Esophagus squamous epithelium (tissue), 4 donors: ENCODE data around the gene AKNA.

Experiments used
- CTCF ChIP-seq, 6 experiments: fragments of 450-650 bp in 4 of 6; fragments of 200-600 bp in 2 of 6; sonication (generic) in 2 of 6; IDR thresholded peaks; one replicate each; pipeline ENCODE4 v1.5.1; 2016 to 2019; ENCODE audit warnings: antibody characterized with exemption in 6 of 6, mild to moderate bottlenecking in 4 of 6, moderate library complexity in 4 of 6
- POLR2A ChIP-seq, 4 donors: fragments of 450-650 bp; IDR thresholded peaks; one replicate each; pipeline ENCODE4 v1.6.1; 2017; ENCODE audit warnings: antibody characterized with exemption in 4 of 4, mild to moderate bottlenecking in 4 of 4, moderate library complexity in 3 of 4

- TF ChIP-seq CTCF (IDR thresholded peaks at IDR 0.05): no peak
- no peak for TF ChIP-seq POLR2A (IDR thresholded peaks at IDR 0.05)
These were observed 26.2 kb downstream of the AKNA start for GRCh38 chr9:114361542-114361941.
